ENCODE results near the gene ETV5.

ETV5 gene

GRCh38 chr3:186097663-186098451 is 11.0 kb downstream of the ETV5 start:
- no peak for TF ChIP-seq CTCF (IDR thresholded peaks at IDR 0.05; ENCODE audit: control insufficient read depth, insufficient read depth, low read depth, low read length, missing control alignments)
- no peak for DNase-seq (ENCODE audit: low read depth)
- H3K4me3 ChIP-seq (ENCODE audit: control insufficient read depth, low read depth, low read length), result no peak overlapping the region

GRCh38 chr3:186097317-186097662 is 11.6 kb downstream of the ETV5 start:
- no peak for DNase-seq (ENCODE audit: low read depth)
- no peak for TF ChIP-seq CTCF (IDR thresholded peaks at IDR 0.05; ENCODE audit: control insufficient read depth, insufficient read depth, low read depth, low read length, missing control alignments)
- no peak overlapping the region for H3K4me3 ChIP-seq (ENCODE audit: control insufficient read depth, low read depth, low read length)

- H3K4me3 ChIP-seq (ENCODE audit: control insufficient read depth, low read depth, low read length), result no peak overlapping the region
- no peak for TF ChIP-seq CTCF (IDR thresholded peaks at IDR 0.05; ENCODE audit: control insufficient read depth, insufficient read depth, low read depth, low read length, missing control alignments)
- no peak for DNase-seq (ENCODE audit: low read depth)
Measured at GRCh38 chr3:186096290-186096689, 12.6 kb downstream of the ETV5 start.

GRCh38 chr3:186095561-186096081 is 13.3 kb downstream of the ETV5 start:
- no peak for TF ChIP-seq CTCF (IDR thresholded peaks at IDR 0.05; ENCODE audit: control insufficient read depth, insufficient read depth, low read depth, low read length, missing control alignments)
- DNase-seq (ENCODE audit: low read depth), result no peak

GRCh38 chr3:186094696-186095425 is 14.0 kb downstream of the ETV5 start:
- DNase-seq (ENCODE audit: low read depth), result no peak
- no peak overlapping the region for H3K4me3 ChIP-seq (ENCODE audit: control insufficient read depth, low read depth, low read length)
- TF ChIP-seq CTCF (IDR thresholded peaks at IDR 0.05; ENCODE audit: control insufficient read depth, insufficient read depth, low read depth, low read length, missing control alignments), result no peak

More at GRCh38 chr3:186095561-186096081, 13.3 kb downstream of the ETV5 start:
- H3K4me3 ChIP-seq (ENCODE audit: control insufficient read depth, low read depth, low read length), result no peak overlapping the region

GRCh38 chr3:186094271-186094670 is 14.6 kb downstream of the ETV5 start:
- no peak for TF ChIP-seq CTCF (IDR thresholded peaks at IDR 0.05; ENCODE audit: control insufficient read depth, insufficient read depth, low read depth, low read length, missing control alignments)
- no peak for DNase-seq (ENCODE audit: low read depth)
- H3K4me3 ChIP-seq (ENCODE audit: control insufficient read depth, low read depth, low read length), result no peak overlapping the region

All from AG09309 (cell line).